ENCODE data around the gene AIFM3. TPM values are rescaled to one million over a fixed set of nuclear protein-coding genes. Genes with fewer than 3 reads are reported as not detected.

AIFM3 gene
- total and polyA plus RNA-seq, 2 donors (not counting 1 experiment from before 2014, with no cell fraction given): 3.0 to 6.0 TPM

GRCh38 chr22:20945578-20945934 is 21.5 kb upstream of the AIFM3 start:
- Mint-ChIP-seq H3K9me3 (ENCODE audit: insufficient read depth) (no peaks in the 10 kb centered on the region), H3K27me3 (no peaks in the 10 kb centered on the region), H3K4me1 (peaks cover 46% of the 10 kb centered on the region), H3K4me3 (no peak overlapping the region), H3K27ac (no peak overlapping the region)
- Histone ChIP-seq H3K27me3 (replicated peaks in 1 of 4; ENCODE audit: control extremely low read depth in 1 of 4, control insufficient read depth in 3 of 4, insufficient read depth in 4 of 4, low read length in 3 of 4) (no peaks in the 10 kb centered on the region), H3K4me3 (ENCODE audit: control extremely low read depth in 1 of 5, extremely low read depth in 1 of 5, insufficient read depth in 1 of 5, low read depth in 2 of 5, low read length in 4 of 5) (no peak overlapping the region), H4K20me1 (ENCODE audit: control insufficient read depth, insufficient read depth, low read length, poor library complexity, severe bottlenecking) (peaks cover 88% of the 10 kb centered on the region), H3K9ac (ENCODE audit: low read length) (no peak overlapping the region), H3K79me2 (ENCODE audit: control insufficient read depth, insufficient read depth, low read length) (peaks cover 87% of the 10 kb centered on the region), H3K27ac (ENCODE audit: low read length in 2 of 2) (no peak overlapping the region), H3K9me3 (ENCODE audit: control extremely low read depth in 1 of 3, control insufficient read depth in 2 of 3, insufficient read depth in 1 of 3, low read length in 2 of 3) (no peaks in the 10 kb centered on the region), H3K4me2 (replicated peaks; ENCODE audit: low read depth, low read length, poor library complexity, severe bottlenecking) (no peak overlapping the region), H3K4me1 (ENCODE audit: control insufficient read depth in 2 of 2, insufficient read depth in 2 of 2, low read length in 2 of 2) (peaks cover 9 to 10% of the 10 kb centered on the region in 2 donors), H3K36me3 (replicated peaks in 1 of 2; ENCODE audit: control extremely low read depth in 1 of 2, control insufficient read depth in 1 of 2, extremely low read depth in 1 of 2, insufficient read depth in 2 of 2, low read length in 1 of 2) (peaks cover 2 to 22% of the 10 kb centered on the region in 2 experiments), H2AFZ (ENCODE audit: insufficient read depth, low read depth, low read length, poor library complexity, severe bottlenecking) (no peak overlapping the region)
- 100% methylated on average over 2 of the region's 2 CpGs for WGBS (ENCODE audit: insufficient coverage)
- TF ChIP-seq EZH2 (IDR thresholded peaks at IDR 0.05; ENCODE audit: borderline replicate concordance, insufficient read depth, low read depth, low read length, poor library complexity, severe bottlenecking) (no peak), CTCF (IDR thresholded peaks at IDR 0.05) (no peak)
- ATAC-seq (ENCODE audit: low read depth) (no peak), DNase-seq (no peak)
- POLR2A ChIA-PET: no interaction called here
- intact Hi-C loops (cut with micrococcal nuclease): no loop called here
- CTCF ChIA-PET: no interaction called here

- WGBS (ENCODE audit: insufficient coverage): 92% methylated on average over 6 of the region's 7 CpGs
- ATAC-seq (ENCODE audit: low read depth) (no peak), DNase-seq (no peak)
- Mint-ChIP-seq H3K4me3 (no peak overlapping the region), H3K4me1 (peaks cover 40% of the 10 kb centered on the region), H3K9me3 (ENCODE audit: insufficient read depth) (no peaks in the 10 kb centered on the region), H3K27me3 (no peaks in the 10 kb centered on the region), H3K27ac (no peak overlapping the region)
- no peak overlapping the region for H2AFZ ChIP-seq (ENCODE audit: insufficient read depth, low read depth, low read length, poor library complexity, severe bottlenecking)
- no peaks in the 10 kb centered on the region for H3K27me3 ChIP-seq (replicated peaks in 1 of 4; ENCODE audit: control extremely low read depth in 1 of 4, control insufficient read depth in 3 of 4, insufficient read depth in 4 of 4, low read length in 3 of 4)
- H4K20me1 ChIP-seq (ENCODE audit: control insufficient read depth, insufficient read depth, low read length, poor library complexity, severe bottlenecking): peaks cover 82% of the 10 kb centered on the region
- H3K27ac ChIP-seq (ENCODE audit: low read length in 2 of 2): no peak overlapping the region
- intact Hi-C loops (cut with micrococcal nuclease): no loop called here
- no peak for TF ChIP-seq EZH2 (IDR thresholded peaks at IDR 0.05; ENCODE audit: borderline replicate concordance, insufficient read depth, low read depth, low read length, poor library complexity, severe bottlenecking)
- no peak for TF ChIP-seq CTCF (IDR thresholded peaks at IDR 0.05)
- H3K4me2 ChIP-seq (replicated peaks; ENCODE audit: low read depth, low read length, poor library complexity, severe bottlenecking): no peak overlapping the region
- no peak overlapping the region for H3K9ac ChIP-seq (ENCODE audit: low read length)
- peaks cover 2 to 24% of the 10 kb centered on the region in 2 experiments for H3K36me3 ChIP-seq (replicated peaks in 1 of 2; ENCODE audit: control extremely low read depth in 1 of 2, control insufficient read depth in 1 of 2, extremely low read depth in 1 of 2, insufficient read depth in 2 of 2, low read length in 1 of 2)
- peaks cover 4 to 10% of the 10 kb centered on the region in 2 donors for H3K4me1 ChIP-seq (ENCODE audit: control insufficient read depth in 2 of 2, insufficient read depth in 2 of 2, low read length in 2 of 2)
- POLR2A ChIA-PET: no interaction called here
- H3K79me2 ChIP-seq (ENCODE audit: control insufficient read depth, insufficient read depth, low read length): peaks cover 84% of the 10 kb centered on the region
- no peak overlapping the region for H3K4me3 ChIP-seq (ENCODE audit: control extremely low read depth in 1 of 5, extremely low read depth in 1 of 5, insufficient read depth in 1 of 5, low read depth in 2 of 5, low read length in 4 of 5)
- CTCF ChIA-PET: no interaction called here
- H3K9me3 ChIP-seq (ENCODE audit: control extremely low read depth in 1 of 3, control insufficient read depth in 2 of 3, insufficient read depth in 1 of 3, low read length in 2 of 3): no peaks in the 10 kb centered on the region
Observed at GRCh38 chr22:20946080-20946986, 20.7 kb upstream of the AIFM3 start.
